ENCODE data around the gene DDX56. TPM values are rescaled to one million over a fixed set of nuclear protein-coding genes. Genes with fewer than 3 reads are reported as not detected.
A peak's percentile ranks its signal among the peaks of the same experiment; 100 is the strongest.

The DDX56 gene
- total RNA-seq, 1 experiment from 2014 or later = 147 TPM

DNA sequence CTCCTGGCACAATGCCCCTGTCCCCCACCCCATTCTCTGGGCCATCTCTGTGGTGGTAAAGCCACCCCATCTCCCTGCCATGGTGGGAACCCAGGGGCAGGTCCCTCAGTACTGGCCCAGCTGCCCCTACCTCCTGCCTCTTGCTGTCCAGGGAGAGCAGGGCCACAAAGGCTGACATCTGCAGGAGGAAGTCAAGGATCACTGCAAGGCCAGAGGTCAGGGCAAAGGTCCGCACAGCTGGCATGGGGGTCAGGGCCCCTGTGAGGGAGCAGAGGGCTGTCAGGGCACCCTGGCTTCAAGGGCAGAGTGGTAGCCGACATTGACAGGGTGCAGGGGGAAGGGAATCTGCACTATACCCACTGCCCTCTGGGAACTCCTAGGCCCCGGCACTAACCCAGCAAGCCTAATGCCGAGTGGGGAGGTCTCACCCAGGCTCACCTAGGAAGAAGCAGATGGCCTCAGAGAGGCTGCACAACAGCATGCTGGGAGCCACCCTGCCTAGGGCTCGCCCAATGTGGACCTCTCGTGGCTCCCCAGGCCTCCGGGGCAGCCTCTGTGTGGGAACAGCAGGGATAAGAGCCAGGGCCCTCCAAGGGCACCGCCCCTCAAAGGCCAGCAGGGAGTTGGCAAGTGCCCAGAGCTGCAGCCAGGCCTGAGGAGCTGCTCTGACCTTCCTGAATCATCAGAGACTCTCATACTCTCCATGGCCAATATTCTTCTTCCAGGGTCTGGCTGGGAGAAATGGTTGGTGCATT is 40.2 kb downstream of the DDX56 start:
- H3K27ac ChIP-seq (ENCODE audit: low read length) = no peak overlapping the region
- no peak for DNase-seq (ENCODE audit: low read depth, low spot score)
- in situ Hi-C loops (cut with HindIII; ENCODE audit: low pct_unique_long_range_greater_than_20kb, low sequenced_read_pairs) = no loop called here
- H3K4me1 ChIP-seq (ENCODE audit: control insufficient read depth, insufficient read depth, low read length) = no peaks in the 10 kb centered on the region
- no TSS peak for BruUV-seq (replicated peaks)
- H3K27me3 ChIP-seq (ENCODE audit: control insufficient read depth, insufficient read depth, low read length) = no peaks in the 10 kb centered on the region
- TF ChIP-seq SIN3A (IDR thresholded peaks at IDR 0.05; ENCODE audit: borderline replicate concordance, insufficient read depth, low read depth, low read length) (no peak), TCF7L2 (IDR thresholded peaks at IDR 0.05; ENCODE audit: low read depth, low read length) (no peak), REST (IDR thresholded peaks at IDR 0.05; ENCODE audit: insufficient read depth in 1 of 2, low read depth in 2 of 2, low read length in 1 of 2) (no peak), POLR2AphosphoS5 (IDR thresholded peaks at IDR 0.05; ENCODE audit: low read depth, low read length) (no peak)
- TF ChIP-seq, protein P1, sequence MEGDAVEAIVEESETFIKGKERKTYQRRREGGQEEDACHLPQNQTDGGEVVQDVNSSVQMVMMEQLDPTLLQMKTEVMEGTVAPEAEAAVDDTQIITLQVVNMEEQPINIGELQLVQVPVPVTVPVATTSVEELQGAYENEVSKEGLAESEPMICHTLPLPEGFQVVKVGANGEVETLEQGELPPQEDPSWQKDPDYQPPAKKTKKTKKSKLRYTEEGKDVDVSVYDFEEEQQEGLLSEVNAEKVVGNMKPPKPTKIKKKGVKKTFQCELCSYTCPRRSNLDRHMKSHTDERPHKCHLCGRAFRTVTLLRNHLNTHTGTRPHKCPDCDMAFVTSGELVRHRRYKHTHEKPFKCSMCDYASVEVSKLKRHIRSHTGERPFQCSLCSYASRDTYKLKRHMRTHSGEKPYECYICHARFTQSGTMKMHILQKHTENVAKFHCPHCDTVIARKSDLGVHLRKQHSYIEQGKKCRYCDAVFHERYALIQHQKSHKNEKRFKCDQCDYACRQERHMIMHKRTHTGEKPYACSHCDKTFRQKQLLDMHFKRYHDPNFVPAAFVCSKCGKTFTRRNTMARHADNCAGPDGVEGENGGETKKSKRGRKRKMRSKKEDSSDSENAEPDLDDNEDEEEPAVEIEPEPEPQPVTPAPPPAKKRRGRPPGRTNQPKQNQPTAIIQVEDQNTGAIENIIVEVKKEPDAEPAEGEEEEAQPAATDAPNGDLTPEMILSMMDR (IDR thresholded peaks at IDR 0.05) = no peak
- CTCF ChIA-PET = interaction anchor here (1.0 kb wide), 1 partner anchor 32 kb away, joined by 3 read pairs; no protein-coding TSS in a partner anchor
- H3K36me3 ChIP-seq (ENCODE audit: control insufficient read depth, insufficient read depth, low read length) = no peaks in the 10 kb centered on the region
- no peaks in the 10 kb centered on the region for H3K9me3 ChIP-seq (ENCODE audit: control insufficient read depth, insufficient read depth, low read depth, low read length)
- POLR2A ChIA-PET = no interaction called here
- ATAC-seq = peak; percentile 25; the same call in 1 of the 2 replicates
- intact Hi-C loops (cut with micrococcal nuclease; ENCODE audit: unreplicated experiment) = no loop called here
- H3K4me3 ChIP-seq (ENCODE audit: low read depth in 2 of 2, low read length in 2 of 2) = no peak overlapping the region

DNA sequence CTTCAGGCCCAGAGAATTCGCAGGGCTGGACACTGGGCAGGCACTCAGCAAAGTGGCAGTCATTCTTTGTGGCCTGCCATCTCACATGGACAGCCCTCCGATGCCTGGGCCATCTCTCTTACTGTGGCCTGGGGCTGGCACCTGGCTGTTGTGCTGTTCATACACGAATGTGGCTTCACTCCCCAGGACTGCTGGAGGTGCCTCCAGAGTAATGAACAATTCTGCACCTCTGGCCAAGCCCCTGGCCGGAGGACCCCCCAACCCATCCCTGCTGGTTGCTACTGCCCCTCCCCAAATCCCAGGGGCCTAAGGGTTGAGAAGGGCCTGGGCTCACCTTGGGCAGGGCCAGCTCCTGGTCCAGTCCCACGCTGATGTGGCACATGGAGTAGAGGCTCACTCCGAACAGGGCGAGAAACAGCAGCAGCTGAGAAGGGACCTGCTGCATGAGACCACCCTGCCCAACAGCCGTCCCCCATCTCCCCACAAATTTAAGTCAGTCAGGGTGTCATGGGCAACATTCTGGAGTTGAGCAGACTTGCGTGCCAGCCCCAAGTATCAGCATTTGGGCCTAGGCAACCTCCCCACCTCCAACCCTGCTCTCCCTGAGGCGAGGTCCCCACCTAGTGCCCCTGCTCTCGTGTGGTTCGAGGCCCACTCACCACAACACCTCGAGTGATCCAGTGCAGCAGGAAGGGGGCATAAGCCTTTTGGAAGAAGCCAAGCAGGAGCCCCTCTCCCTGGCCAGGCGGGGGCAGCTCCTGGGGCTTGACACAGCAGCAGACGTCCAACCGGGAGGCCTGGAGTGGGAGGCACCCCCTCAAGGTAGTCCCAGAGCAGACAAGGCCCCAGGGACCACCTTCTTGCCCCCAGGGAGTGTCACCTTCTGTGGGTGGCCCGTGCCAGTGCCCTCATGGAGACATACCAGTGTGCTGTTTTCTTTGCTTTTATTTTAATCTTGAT is 42.0 kb downstream of the DDX56 start:
- ChIA-PET CTCF (no interaction called here), POLR2A (no interaction called here)
- 0 out of 2 replicates have a peak, but pooled peaks have one; percentile 36 for ATAC-seq
- in situ Hi-C loops (cut with HindIII; ENCODE audit: low pct_unique_long_range_greater_than_20kb, low sequenced_read_pairs) (no loop called here), intact Hi-C loops (cut with micrococcal nuclease; ENCODE audit: unreplicated experiment) (no loop called here)
- TF ChIP-seq TCF7L2 (IDR thresholded peaks at IDR 0.05; ENCODE audit: low read depth, low read length) = no peak
- TF ChIP-seq REST (IDR thresholded peaks at IDR 0.05; ENCODE audit: insufficient read depth in 1 of 2, low read depth in 2 of 2, low read length in 1 of 2) = no peak
- no peak for TF ChIP-seq POLR2AphosphoS5 (IDR thresholded peaks at IDR 0.05; ENCODE audit: low read depth, low read length)
- TF ChIP-seq, protein P1 (IDR thresholded peaks at IDR 0.05) = no peak
- no peak for TF ChIP-seq SIN3A (IDR thresholded peaks at IDR 0.05; ENCODE audit: borderline replicate concordance, insufficient read depth, low read depth, low read length)
- no peaks in the 10 kb centered on the region for H3K4me1 ChIP-seq (ENCODE audit: control insufficient read depth, insufficient read depth, low read length)
- H3K9me3 ChIP-seq (ENCODE audit: control insufficient read depth, insufficient read depth, low read depth, low read length) = no peaks in the 10 kb centered on the region
- DNase-seq (ENCODE audit: low read depth, low spot score) = no peak
- no peak overlapping the region for H3K4me3 ChIP-seq (ENCODE audit: low read depth in 2 of 2, low read length in 2 of 2)
- BruUV-seq (replicated peaks) = no TSS peak
- no peaks in the 10 kb centered on the region for H3K36me3 ChIP-seq (ENCODE audit: control insufficient read depth, insufficient read depth, low read length)
- H3K27ac ChIP-seq (ENCODE audit: low read length) = no peak overlapping the region
- no peaks in the 10 kb centered on the region for H3K27me3 ChIP-seq (ENCODE audit: control insufficient read depth, insufficient read depth, low read length)
